GM19438 (cell line): ENCODE measurements around the gene MTG2.

Source experiments
- ATAC-seq: cut with Tn5 transposase; IDR thresholded peaks from one replicate; pipeline ENCODE4 v1.9.1; 2021; ENCODE audit warnings: low read depth; ENCODE audit not compliant: unreplicated experiment

Gene MTG2

GRCh38 chr20:62178316-62179161 is 4.3 kb upstream of the MTG2 start:
- no peak for ATAC-seq

GRCh38 chr20:62179162-62179504 is 3.7 kb upstream of the MTG2 start:
- ATAC-seq: no peak

- ATAC-seq: no peak
These were observed 1.0 kb upstream of the MTG2 start for GRCh38 chr20:62181808-62182207.

- ATAC-seq: no peak
These were observed 756 bp downstream of the MTG2 start for GRCh38 chr20:62183426-62184142.

- ATAC-seq: no peak
These were observed 3.2 kb downstream of the MTG2 start for GRCh38 chr20:62186096-62186426.

- no peak for ATAC-seq
These were observed 4.3 kb downstream of the MTG2 start for GRCh38 chr20:62186887-62187866.

- no peak for ATAC-seq
These were observed 8.0 kb downstream of the MTG2 start for GRCh38 chr20:62190639-62191411.

- ATAC-seq: no peak
These were observed 9.1 kb downstream of the MTG2 start for GRCh38 chr20:62191781-62192559.

GRCh38 chr20:62192635-62193034 is 9.8 kb downstream of the MTG2 start:
- no peak for ATAC-seq

- no peak for ATAC-seq
These were observed 10.5 kb downstream of the MTG2 start for GRCh38 chr20:62193079-62194025.

GRCh38 chr20:62195075-62195405 is 12.2 kb downstream of the MTG2 start:
- ATAC-seq: no peak

- ATAC-seq: no peak
These were observed 12.9 kb downstream of the MTG2 start for GRCh38 chr20:62195736-62196135.

- no peak for ATAC-seq
These were observed 13.5 kb downstream of the MTG2 start for GRCh38 chr20:62196286-62196685.

- ATAC-seq: no peak
These were observed 14.5 kb downstream of the MTG2 start for GRCh38 chr20:62197311-62197710.

GRCh38 chr20:62197801-62198200 is 15.0 kb downstream of the MTG2 start:
- ATAC-seq: no peak

GRCh38 chr20:62198496-62198895 is 15.7 kb downstream of the MTG2 start:
- no peak for ATAC-seq

- ATAC-seq: no peak
These were observed 16.1 kb downstream of the MTG2 start for GRCh38 chr20:62198931-62199330.

GRCh38 chr20:62200491-62201172 is 17.8 kb downstream of the MTG2 start:
- no peak for ATAC-seq
